Measurements from ENCODE around the gene KCNH1.

DNA sequence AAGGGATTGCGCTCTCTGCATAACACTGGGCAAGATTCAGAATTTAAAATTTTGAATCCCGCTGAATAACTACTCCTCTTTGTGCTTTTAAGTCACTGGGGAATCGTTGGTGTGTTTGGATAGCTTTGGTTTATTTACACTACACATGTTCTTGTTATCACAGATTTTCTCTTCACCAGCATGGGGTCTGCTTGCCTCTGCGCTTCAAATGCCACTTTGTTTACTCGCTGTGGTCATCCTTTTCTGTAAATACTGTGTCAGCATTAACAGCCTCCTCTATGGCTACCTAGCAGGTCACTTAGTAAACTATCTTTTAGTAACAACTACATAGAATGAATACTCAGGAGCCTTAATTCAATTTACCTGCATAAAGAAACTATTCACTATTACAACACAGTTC is 14.4 kb upstream of the KCNH1 start:
- no peak for TF ChIP-seq GATA2 (IDR thresholded peaks at IDR 0.05; ENCODE audit: low read depth, low read length)
- TF ChIP-seq GATA3 (IDR thresholded peaks at IDR 0.05; ENCODE audit: low read depth, low read length), result no peak
